Mammary epithelial cell (primary cell): Measurements from ENCODE around the gene ZRANB2.

Experiments
- CTCF ChIP-seq, 2 donors: IDR thresholded peaks in 1 of 2; conservative IDR thresholded peaks in 1 of 2; 2 replicates each; pipeline ENCODE4 v1.5.1; 2011 to 2012; ENCODE audit warnings: inconsistent platforms in 2 of 2, low read length in 2 of 2, mild to moderate bottlenecking in 2 of 2, control low read depth in 1 of 2, low read depth in 1 of 2; ENCODE audit not compliant: insufficient read depth in 1 of 2; ENCODE audit errors: extremely low read depth in 1 of 2
- EZH2 ChIP-seq: IDR thresholded peaks from 2 replicates; pipeline ENCODE4 v1.6.1; 2012; ENCODE audit warnings: low read length, inconsistent platforms, borderline replicate concordance

- TF ChIP-seq CTCF (conservative IDR thresholded peaks at IDR 0.05 in 1 of 2, IDR thresholded peaks at IDR 0.05 in 1 of 2; ENCODE audit: extremely low read depth in 1 of 2, insufficient read depth in 1 of 2, low read depth in 1 of 2, low read length in 2 of 2): no peak
- no peak for TF ChIP-seq EZH2
Observed at GRCh38 chr1:71087713-71088112, 6.9 kb upstream of the ZRANB2 start.
